Kidney tubule cell (primary cell): ENCODE data around the gene STXBP5.

Experiments used
- DNase-seq: peaks from one replicate; pipeline ENCODE4 v3.0.0-alpha.2; 2018; ENCODE audit warnings: low spot score

STXBP5 gene

GRCh38 chr6:147438758-147439528 lies 234.7 kb downstream of the STXBP5 start:
- no peak for DNase-seq
